ENCODE results near the gene THNSL1. TPM values are rescaled to one million over a fixed set of nuclear protein-coding genes. Genes with fewer than 3 reads are reported as not detected.

The THNSL1 gene
- total RNA-seq, 1 experiment from 2014 or later, result 7.6 TPM

- H3K27ac Mint-ChIP-seq (ENCODE audit: low read depth, unreplicated experiment), result no peak overlapping the region
- intact Hi-C loops (cut with micrococcal nuclease), result no loop called here
- BruUV-seq (replicated peaks), result no TSS peak
Observed at GRCh38 chr10:24979685-24980084, 36.7 kb upstream of the THNSL1 start.

GRCh38 chr10:24981161-24981710 lies 35.2 kb upstream of the THNSL1 start:
- no peak for DNase-seq (ENCODE audit: unreplicated experiment)
- H3K27ac Mint-ChIP-seq (ENCODE audit: low read depth, unreplicated experiment), result no peak overlapping the region
- peaks cover 9% of the 10 kb centered on the region for H3K9me3 Mint-ChIP-seq (ENCODE audit: unreplicated experiment)
- no peak for TF ChIP-seq CTCF (IDR thresholded peaks at IDR 0.05; ENCODE audit: unreplicated experiment)
- H3K27me3 Mint-ChIP-seq (ENCODE audit: insufficient read depth, unreplicated experiment), result no peaks in the 10 kb centered on the region
- no TSS peak for BruUV-seq (replicated peaks)
- H3K4me3 Mint-ChIP-seq (ENCODE audit: unreplicated experiment), result no peak overlapping the region
- H3K4me1 Mint-ChIP-seq (ENCODE audit: insufficient read depth, unreplicated experiment), result no peaks in the 10 kb centered on the region
- no peaks in the 10 kb centered on the region for H3K36me3 Mint-ChIP-seq (ENCODE audit: insufficient read depth, unreplicated experiment)
- intact Hi-C loops (cut with micrococcal nuclease), result no loop called here
- ChIA-PET CTCF (interaction anchor here (0.6 to 1.0 kb wide), 4 partner anchors 12 to 100 kb away, joined by 3 to 5 read pairs (median 4); no protein-coding TSS in a partner anchor), POLR2A (interaction anchor here (0.7 to 2.3 kb wide), 3 partner anchors 12 to 350 kb away, joined by 3 to 5 read pairs (median 5); no protein-coding TSS in a partner anchor)

More at GRCh38 chr10:24979685-24980084, 36.7 kb upstream of the THNSL1 start:
- Mint-ChIP-seq H3K9me3 (ENCODE audit: unreplicated experiment) (peaks cover 9% of the 10 kb centered on the region), H3K27me3 (ENCODE audit: insufficient read depth, unreplicated experiment) (no peaks in the 10 kb centered on the region), H3K4me1 (ENCODE audit: insufficient read depth, unreplicated experiment) (peaks cover 6% of the 10 kb centered on the region), H3K4me3 (ENCODE audit: unreplicated experiment) (no peak overlapping the region), H3K36me3 (ENCODE audit: insufficient read depth, unreplicated experiment) (no peaks in the 10 kb centered on the region)
- no peak for TF ChIP-seq CTCF (IDR thresholded peaks at IDR 0.05; ENCODE audit: unreplicated experiment)
- no peak for DNase-seq (ENCODE audit: unreplicated experiment)
- ChIA-PET CTCF (no interaction called here), POLR2A (no interaction called here)

- Mint-ChIP-seq H3K27me3 (ENCODE audit: insufficient read depth, unreplicated experiment) (no peaks in the 10 kb centered on the region), H3K4me1 (ENCODE audit: insufficient read depth, unreplicated experiment) (no peaks in the 10 kb centered on the region), H3K4me3 (ENCODE audit: unreplicated experiment) (no peak overlapping the region), H3K9me3 (ENCODE audit: unreplicated experiment) (peaks cover 9% of the 10 kb centered on the region), H3K36me3 (ENCODE audit: insufficient read depth, unreplicated experiment) (no peaks in the 10 kb centered on the region), H3K27ac (ENCODE audit: low read depth, unreplicated experiment) (no peak overlapping the region)
- BruUV-seq (replicated peaks), result no TSS peak
- intact Hi-C loops (cut with micrococcal nuclease), result no loop called here
- DNase-seq (ENCODE audit: unreplicated experiment), result no peak
- CTCF ChIA-PET, result interaction anchor here (0.6 to 0.7 kb wide), 3 partner anchors 12 to 498 kb away, joined by 3 read pairs; no protein-coding TSS in a partner anchor
- no peak for TF ChIP-seq CTCF (IDR thresholded peaks at IDR 0.05; ENCODE audit: unreplicated experiment)
- POLR2A ChIA-PET, result interaction anchor here (0.7 to 2.3 kb wide), 2 partner anchors 19 to 351 kb away, joined by 5 read pairs; no protein-coding TSS in a partner anchor
Observed at GRCh38 chr10:24982319-24983112, 33.9 kb upstream of the THNSL1 start.

- Mint-ChIP-seq H3K9me3 (ENCODE audit: unreplicated experiment) (peaks cover 9% of the 10 kb centered on the region), H3K4me1 (ENCODE audit: insufficient read depth, unreplicated experiment) (no peaks in the 10 kb centered on the region), H3K36me3 (ENCODE audit: insufficient read depth, unreplicated experiment) (no peaks in the 10 kb centered on the region), H3K27ac (ENCODE audit: low read depth, unreplicated experiment) (no peak overlapping the region), H3K4me3 (ENCODE audit: unreplicated experiment) (no peak overlapping the region), H3K27me3 (ENCODE audit: insufficient read depth, unreplicated experiment) (no peaks in the 10 kb centered on the region)
- ChIA-PET POLR2A (interaction anchor here (0.6 to 2.3 kb wide), 2 partner anchors 19 to 23 kb away, joined by 3 to 5 read pairs; no protein-coding TSS in a partner anchor), CTCF (interaction anchor here (1.0 kb wide), 1 partner anchor 98 kb away, joined by 5 read pairs; no protein-coding TSS in a partner anchor)
- intact Hi-C loops (cut with micrococcal nuclease), result no loop called here
- no peak for DNase-seq (ENCODE audit: unreplicated experiment)
- no peak for TF ChIP-seq CTCF (IDR thresholded peaks at IDR 0.05; ENCODE audit: unreplicated experiment)
- BruUV-seq (replicated peaks), result no TSS peak
Observed at GRCh38 chr10:24983130-24983529, 33.3 kb upstream of the THNSL1 start.

Data from MCF 10A (cell line).